NB4 (cell line): ENCODE results near the gene CLEC4M.

ENCODE experiments used
- MYC ChIP-seq: IDR thresholded peaks from 2 replicates; pipeline ENCODE4 v1.6.1; 2011; ENCODE audit warnings: low read depth, low read length
- POLR2A ChIP-seq: IDR thresholded peaks from 2 replicates; pipeline ENCODE4 v1.6.1; 2011; ENCODE audit warnings: mild to moderate bottlenecking; ENCODE audit not compliant: insufficient read length; ENCODE audit errors: extremely low read depth
- TF ChIP-seq, protein P1 (sequence below): IDR thresholded peaks from one replicate; pipeline ENCODE4 v1.5.1; 2012; ENCODE audit warnings: low read depth, low read length

DNA sequence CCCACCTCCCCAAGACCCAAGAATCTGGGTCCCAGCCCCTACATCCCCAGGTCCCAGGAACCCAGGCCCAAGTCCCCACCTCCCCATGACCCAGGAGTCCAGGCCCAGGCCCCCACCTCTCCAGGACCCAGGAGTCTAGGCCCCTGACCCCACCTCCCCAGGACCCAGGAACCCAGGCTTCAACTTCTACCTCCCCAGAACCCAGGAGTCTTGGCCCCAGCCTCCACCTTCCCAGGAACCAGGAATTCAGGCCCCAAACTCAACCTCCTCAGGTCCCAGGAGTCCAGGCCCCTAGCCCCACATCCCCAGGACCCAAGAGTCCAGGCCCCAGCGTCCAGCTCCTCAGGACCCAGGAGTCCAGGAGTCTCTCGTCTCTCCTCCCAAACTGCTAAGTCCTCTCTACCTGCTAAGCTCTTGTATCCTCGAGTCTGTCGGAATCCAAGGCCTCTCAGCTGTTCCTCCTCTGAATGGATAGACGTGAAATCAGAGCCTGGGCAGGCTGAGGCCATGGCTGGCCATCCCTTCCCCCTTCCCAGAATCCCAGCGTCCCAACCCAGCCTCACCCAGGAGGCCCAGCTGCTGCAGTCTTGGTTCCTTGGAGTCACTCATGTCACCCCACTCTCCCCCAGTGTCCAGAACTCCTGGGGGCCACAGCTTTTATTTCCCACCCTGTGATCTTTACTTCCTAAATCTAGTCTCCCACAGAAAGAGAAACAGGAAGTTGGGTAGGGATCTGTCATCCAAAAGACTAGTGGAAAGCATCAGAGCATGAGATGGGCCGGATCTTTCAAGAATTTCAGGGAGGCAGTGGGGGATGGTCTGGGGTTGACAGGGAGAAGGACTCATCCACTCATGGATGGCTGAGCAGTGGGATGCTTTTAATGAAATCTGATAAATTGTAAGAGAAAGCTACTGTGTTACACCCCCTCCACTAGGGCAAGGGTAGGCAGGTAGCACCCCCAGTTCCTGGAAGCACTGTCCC lies 15.8 kb upstream of the CLEC4M start, which contains the start of gene CD209:
- TF ChIP-seq, protein P1, sequence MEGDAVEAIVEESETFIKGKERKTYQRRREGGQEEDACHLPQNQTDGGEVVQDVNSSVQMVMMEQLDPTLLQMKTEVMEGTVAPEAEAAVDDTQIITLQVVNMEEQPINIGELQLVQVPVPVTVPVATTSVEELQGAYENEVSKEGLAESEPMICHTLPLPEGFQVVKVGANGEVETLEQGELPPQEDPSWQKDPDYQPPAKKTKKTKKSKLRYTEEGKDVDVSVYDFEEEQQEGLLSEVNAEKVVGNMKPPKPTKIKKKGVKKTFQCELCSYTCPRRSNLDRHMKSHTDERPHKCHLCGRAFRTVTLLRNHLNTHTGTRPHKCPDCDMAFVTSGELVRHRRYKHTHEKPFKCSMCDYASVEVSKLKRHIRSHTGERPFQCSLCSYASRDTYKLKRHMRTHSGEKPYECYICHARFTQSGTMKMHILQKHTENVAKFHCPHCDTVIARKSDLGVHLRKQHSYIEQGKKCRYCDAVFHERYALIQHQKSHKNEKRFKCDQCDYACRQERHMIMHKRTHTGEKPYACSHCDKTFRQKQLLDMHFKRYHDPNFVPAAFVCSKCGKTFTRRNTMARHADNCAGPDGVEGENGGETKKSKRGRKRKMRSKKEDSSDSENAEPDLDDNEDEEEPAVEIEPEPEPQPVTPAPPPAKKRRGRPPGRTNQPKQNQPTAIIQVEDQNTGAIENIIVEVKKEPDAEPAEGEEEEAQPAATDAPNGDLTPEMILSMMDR: no peak
- TF ChIP-seq POLR2A: no peak
- no peak for TF ChIP-seq MYC
